Stimulated activated CD8-positive, alpha-beta memory T cell treated with anti-CD3 and anti-CD28 coated beads, Interleukin-7, amount 100 ng/mL, for 48 hours (primary cell): ENCODE results near the gene TMEM220.

Source experiments
- DNase-seq, 2 donors: peaks; one replicate each; pipeline ENCODE4 v3.0.0-alpha.2; 2020; ENCODE audit warnings: low read depth in 1 of 2; ENCODE audit errors: extremely low read depth in 1 of 2

The TMEM220 gene

DNA sequence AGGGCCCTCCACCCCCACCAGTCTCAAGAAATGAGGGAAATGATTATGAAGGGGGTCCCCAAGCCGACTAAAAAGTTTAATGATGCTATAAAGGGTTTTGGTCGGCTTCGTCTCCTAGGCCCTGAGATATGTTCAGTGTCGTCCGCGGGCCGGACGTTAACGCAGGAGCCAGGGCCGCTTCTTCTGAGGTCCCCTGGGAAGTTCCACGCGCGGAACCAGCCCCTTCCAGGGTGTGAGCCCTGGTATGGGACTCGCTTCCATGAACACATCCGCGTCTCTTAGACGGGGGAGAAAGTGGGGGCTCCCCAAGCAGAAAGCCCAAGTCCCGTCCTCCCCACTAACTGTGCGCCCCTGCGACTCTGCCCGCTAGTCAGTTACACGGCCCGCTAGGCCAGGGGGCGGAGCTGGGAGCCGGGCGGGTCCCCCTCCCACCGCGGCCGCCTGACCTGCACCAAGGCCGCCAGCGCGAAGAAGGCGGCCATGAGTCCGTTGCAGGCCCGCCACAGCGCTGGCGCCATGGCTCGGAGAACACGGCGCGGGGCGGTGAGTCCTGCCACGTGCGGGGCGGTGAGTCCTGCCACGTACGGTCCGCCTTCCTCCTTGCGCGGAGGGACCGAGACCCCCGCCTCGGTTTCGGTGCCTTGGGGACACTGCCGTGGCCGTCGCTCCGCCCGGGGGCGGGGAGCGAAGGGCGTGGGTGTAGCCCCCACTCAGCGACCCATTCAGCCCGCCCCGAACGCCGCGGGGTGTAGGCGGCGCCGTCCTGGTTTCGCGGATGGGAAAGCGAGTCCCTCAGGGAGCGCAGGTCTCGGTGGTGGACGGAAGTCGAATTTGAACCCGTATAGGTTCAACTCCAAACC is at the start of gene TMEM220:
Gene TMEM220 (minus strand): TSS at position 690 of the 860 bp plus-strand sequence. CDS start 172 bp downstream, at position 518.
- peak; percentile 7 to 17 for DNase-seq

DNA sequence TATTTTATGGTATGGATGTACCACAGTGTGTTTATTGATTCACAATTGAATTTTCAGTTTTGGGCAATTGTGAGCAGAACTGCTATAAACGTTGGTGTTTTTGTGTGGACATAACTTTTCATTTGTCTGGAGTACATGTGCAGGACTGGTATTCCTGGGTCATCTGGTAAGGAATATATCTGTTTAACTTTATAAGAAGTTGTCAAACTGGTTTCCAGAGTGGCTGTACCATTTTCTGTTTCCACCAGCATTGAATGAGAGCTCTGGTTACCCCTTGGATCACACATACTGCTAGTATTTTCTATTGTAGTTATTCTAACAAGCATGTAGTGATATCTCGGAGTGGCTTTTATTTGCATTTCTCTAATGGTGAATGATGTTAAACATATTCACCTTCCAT is 49.8 kb upstream of the TMEM220 start:
- no peak for DNase-seq

DNA sequence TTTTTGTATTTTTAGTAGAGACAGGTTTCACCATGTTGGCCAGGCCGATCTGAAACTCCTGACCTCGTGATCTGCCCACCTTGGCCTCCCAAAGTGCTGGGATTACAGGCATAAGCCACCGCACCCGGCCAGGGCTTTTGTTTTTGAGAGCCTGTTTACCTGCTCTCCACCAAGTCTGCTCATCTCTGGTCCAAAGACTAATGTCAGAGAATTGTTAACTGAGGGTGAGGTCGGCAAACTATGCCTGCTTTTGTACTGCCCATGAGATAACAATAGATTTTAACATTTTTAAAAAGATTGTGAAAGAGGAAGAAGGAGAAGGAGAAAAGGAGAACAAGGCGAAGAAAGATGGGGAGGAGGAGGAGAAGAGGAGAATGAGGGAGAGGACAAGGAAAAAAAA is 48.1 kb upstream of the TMEM220 start:
- no peak for DNase-seq

- no peak for DNase-seq
These were observed 47.4 kb upstream of the TMEM220 start for GRCh38 chr17:10777131-10777807.

DNA sequence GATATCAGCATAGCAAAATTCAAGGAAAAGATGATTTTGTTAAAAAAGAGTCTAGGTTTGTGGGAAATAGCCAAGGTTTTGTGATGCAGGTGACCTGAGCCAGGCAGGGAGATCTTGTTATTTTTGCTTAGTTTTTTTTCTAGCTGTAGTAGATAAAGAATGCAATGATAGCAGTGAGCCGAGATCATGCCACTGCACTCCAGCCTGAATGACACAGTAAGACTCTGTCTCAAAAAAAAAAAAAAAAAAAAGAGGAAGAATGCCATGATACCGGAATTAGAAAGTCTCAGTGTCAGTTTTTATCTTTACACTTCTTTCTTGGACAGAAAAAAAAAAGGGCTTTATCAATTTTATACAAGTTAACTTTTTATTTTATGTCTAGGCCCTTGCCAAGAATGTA is 46.6 kb upstream of the TMEM220 start:
- no peak for DNase-seq

DNA sequence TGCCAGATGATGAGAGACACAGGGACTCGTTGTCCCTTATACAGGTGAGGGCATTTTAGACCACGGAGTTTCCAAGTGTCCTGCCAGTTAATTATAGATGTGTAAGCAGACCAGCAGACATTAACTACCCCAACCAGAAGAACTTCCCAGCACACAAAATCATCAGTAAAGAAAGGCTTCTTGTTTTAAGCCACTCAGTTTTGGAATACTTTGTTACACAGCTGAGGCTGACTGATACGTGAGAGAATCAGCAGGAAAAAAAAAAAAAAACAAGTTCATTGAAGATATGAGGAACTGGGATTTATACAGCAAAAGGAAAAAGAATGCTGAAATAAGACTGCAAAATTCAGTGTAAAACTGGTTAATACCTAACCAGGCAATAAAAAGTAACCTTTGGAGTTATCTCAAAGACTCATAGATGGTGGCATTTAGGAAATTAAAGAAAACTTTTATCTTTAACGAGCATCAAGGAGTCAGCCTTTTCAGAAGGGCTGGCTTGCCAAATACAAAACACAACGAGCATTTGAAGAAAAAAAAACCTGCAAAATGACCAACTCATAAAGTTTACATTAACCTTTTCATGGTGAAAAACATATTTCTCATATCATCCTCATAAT is 46.0 kb upstream of the TMEM220 start:
- no peak for DNase-seq

DNA sequence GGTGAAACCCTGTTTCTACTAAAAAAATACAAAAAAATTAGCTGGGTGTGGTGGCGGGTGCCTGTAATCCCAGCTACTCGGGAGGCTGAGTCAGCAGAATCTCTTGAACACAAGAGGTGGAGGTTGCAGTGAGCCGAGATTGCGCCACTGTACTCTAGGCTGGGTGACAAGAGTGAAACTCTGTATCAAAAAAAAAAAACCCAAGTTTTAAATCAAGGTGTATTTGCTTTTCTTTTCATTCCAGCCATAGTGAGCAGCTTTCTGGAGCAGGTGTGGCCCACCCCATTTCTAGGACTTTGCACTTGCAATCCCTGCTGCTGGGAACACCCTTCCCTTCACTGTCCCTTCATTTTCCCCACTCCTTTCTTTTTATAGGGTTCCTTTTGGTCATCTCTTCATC is 45.2 kb upstream of the TMEM220 start:
- DNase-seq = no peak

GRCh38 chr17:10773391-10773790 is 43.6 kb upstream of the TMEM220 start:
- no peak for DNase-seq

- peak; percentile 17 to 37 for DNase-seq
These were observed 42.9 kb upstream of the TMEM220 start for GRCh38 chr17:10772425-10773380.

DNA sequence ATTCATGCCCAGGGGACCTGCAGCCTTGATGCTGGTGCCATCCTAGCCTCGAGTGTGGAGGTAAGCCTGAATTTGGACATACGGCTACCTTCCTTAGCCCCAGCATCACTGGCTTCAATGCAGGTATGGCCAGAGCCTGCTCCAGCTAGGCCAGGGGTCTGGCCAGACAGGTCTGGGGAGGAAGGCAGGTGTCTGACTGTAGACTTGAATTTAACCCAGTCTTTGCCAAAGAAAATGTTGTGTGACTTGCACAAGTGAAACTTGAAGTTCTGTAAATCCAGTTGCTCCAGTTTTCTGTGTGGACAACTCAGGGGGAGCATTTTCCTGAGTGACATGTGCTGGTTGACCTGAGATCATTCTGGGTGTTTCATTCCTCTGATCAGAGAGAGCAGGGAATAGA is 41.3 kb upstream of the TMEM220 start:
- DNase-seq = no peak

DNA sequence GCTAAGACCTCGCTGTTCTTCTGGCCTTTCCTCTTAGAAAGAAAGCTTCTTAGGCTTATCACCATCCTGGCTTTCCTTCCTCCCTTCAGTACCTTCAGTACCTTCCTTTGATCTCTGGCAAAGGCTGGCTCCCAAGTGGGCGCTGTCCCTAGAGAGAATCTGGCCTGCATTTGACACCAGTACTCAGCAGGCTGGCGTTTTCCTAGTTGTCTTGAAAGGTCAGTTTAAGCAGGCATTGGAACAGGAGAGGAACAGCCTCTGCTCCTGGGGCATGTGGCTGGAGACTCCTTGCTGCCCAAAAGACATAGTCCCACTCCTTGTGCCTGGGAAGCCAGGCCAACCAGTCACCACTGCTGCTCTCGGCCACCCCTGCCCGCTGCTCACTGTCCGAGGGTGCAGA is 40.0 kb upstream of the TMEM220 start:
- DNase-seq = no peak

DNA sequence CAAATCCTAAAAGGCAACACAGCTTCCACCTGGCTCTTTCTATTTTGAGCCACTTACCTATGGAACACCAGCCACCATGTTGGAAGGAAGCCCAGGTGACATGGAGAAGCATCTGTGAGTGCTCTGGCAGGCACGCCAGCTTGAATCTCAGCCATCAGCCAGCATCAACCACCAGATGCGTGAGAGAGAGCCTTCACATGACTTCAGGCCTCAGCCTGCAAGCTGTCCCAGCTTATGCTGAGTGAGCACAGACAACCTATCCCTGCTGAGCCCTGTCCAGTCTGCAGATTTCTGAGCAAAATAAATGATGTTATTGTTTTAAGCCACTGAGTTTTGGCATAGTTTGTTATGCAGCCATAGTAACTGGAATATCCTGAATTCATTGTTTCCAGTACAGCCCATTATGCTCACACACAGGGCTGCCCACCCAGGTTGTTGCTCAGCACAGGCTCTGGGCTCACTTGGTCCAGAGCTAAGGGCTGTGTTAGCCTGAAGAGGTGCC is 39.0 kb upstream of the TMEM220 start:
- no peak for DNase-seq

GRCh38 chr17:10767232-10767631 is 37.4 kb upstream of the TMEM220 start:
- DNase-seq = no peak

GRCh38 chr17:10762037-10762436 is 32.2 kb upstream of the TMEM220 start:
- no peak for DNase-seq

DNA sequence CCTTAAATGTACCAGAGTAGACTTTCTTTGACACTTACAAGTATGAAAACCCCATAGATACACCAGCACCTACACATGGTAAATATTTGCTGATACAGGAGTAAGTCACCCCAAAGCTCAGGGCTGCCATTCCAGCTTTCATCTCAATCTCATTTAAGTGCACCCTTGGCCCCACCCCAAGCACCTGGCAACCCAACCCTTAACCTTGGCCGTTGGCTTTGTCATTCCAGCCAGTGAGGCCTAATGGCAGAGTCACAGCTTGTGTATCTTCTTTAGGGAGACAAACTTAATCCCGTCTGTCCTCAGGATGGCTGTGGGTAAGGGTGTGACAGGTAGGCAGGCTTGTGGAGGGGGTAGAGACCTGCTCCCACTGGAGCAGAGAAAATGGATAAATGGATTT is 31.5 kb upstream of the TMEM220 start:
- no peak for DNase-seq

DNA sequence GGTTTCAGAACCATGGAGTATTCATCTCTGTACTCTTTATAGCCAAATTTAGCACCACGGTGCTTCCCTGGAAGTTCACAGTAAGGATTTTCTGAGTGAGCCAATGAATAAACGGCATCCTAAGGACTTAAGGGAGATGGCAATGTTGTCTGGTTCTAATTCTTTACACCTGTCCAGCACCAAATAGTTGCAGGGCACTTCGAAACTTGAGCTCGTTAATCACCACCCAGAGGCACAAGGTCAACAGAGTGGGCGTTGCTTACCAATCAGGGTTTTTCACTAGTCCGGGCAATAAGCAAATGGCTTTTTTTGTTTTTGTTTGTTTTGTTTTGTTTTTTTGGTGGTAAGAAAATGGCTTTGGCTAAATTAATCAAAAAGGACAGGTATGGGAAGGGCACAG is 28.2 kb upstream of the TMEM220 start:
- DNase-seq = no peak

- no peak for DNase-seq
These were observed 27.8 kb upstream of the TMEM220 start for GRCh38 chr17:10757647-10758046.

DNA sequence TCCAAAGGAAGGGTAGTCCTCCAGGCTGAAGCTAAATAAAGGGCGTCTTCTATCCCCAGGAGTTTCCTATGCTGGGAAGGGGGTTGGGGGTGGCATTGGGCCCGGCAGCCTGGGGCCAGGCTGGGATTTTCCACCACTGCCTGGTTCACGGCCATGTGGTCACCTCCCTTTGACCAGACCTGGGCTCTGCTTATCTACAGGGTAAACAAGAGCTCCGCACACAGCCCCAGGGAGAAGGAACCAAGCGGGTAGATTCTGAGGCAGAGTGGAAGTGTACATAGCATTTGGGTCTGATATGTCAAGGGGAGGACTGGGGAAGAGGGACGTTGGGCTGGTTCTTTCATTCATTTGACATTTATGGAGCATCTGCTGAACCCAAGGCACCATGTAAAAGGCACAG is 27.2 kb upstream of the TMEM220 start:
- DNase-seq = no peak

- DNase-seq = no peak
These were observed 26.8 kb upstream of the TMEM220 start for GRCh38 chr17:10756619-10757018.

DNA sequence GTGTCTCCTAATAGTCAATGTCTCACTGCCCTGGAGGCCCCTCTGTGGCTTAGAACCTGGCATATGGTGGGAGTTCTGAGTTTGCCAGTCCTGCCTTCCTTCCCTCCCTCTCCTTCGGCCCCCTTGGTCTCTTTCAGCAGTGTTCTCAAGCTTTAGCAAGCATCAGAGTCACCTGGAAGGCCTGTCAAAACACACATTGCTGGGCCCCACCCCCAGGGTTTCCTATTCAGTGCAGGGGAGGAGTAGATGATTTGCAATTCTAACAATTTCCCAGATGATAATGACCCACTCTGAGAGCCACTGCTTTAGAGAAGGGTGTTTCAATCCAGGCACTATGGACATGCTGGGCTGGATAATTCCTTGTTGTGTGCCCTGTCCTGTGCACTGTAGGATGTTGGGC is 26.4 kb upstream of the TMEM220 start:
- no peak for DNase-seq
